Liver (tissue), 3 donors: ENCODE data around the gene NPAS4.

Source experiments
- GABPA ChIP-seq, 2 donors: IDR thresholded peaks in 1 of 2; conservative IDR thresholded peaks in 1 of 2; 2 replicates each; pipeline ENCODE4 v1.6.1; 2016; ENCODE audit warnings: antibody characterized with exemption in 2 of 2, mild to moderate bottlenecking in 1 of 2, moderate library complexity in 1 of 2
- JUND ChIP-seq, 2 donors: IDR thresholded peaks; 2 replicates each; pipeline ENCODE4 v1.6.1; 2016; ENCODE audit warnings: antibody characterized with exemption in 2 of 2
- SP1 ChIP-seq: IDR thresholded peaks from 2 replicates; pipeline ENCODE4 v1.6.1; 2018; ENCODE audit warnings: antibody characterized with exemption, mild to moderate bottlenecking
- TAF1 ChIP-seq: conservative IDR thresholded peaks from 2 replicates; pipeline ENCODE4 v1.6.1; 2016; ENCODE audit warnings: antibody characterized with exemption, mild to moderate bottlenecking
- YY1 ChIP-seq: IDR thresholded peaks from 2 replicates; pipeline ENCODE4 v1.6.1; 2016; ENCODE audit warnings: antibody characterized with exemption, mild to moderate bottlenecking
- TF ChIP-seq, protein P1 (sequence below): IDR thresholded peaks from 2 replicates; pipeline ENCODE4 v1.6.1; 2016; ENCODE audit warnings: antibody characterized with exemption, mild to moderate bottlenecking
- TF ChIP-seq, protein P2 (sequence below): fragments of 150-350 bp; IDR thresholded peaks from 2 replicates; pipeline ENCODE4 v1.5.1; 2017; ENCODE audit warnings: improper control_type of control experiment, low read depth, low read length; ENCODE audit not compliant: missing input control
- TF ChIP-seq, protein P3 (sequence below): IDR thresholded peaks from 2 replicates; pipeline ENCODE4 v1.6.1; 2016; ENCODE audit warnings: antibody characterized with exemption
- donor health status: healthy.
- donor health status: healthy.

DNA sequence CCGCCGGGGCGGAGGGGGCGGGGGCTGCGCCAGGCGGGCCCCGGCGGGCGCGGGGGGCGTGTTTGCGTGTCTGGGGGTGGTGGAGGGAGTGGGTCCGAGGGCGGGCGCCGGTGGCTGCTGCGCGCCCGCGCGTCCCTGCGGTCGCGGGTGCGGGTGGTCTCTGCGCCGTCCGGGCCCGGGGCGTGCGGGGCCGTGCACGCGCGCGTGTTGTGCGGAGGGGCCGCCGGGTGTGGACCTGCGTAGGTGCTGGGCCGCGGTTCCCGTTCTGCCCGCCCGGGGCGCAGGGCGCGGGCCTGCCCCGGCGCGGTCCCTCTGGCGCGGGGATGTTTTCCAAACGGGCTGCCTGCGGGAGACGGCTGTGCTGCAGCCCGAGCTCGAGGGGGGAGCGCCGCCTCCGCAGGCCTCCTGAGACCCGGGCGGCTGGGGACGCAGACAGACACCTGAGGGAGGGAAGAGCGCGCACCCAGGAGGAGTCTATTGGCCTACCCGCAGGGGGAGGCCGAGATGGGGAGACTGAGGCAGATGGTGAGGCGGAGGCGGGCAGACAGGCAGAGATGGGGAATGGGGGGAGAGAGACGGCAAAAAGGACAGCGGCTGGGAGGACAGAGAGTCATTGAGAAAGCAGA is 46.3 kb downstream of the NPAS4 start:
- TF ChIP-seq, protein P1, sequence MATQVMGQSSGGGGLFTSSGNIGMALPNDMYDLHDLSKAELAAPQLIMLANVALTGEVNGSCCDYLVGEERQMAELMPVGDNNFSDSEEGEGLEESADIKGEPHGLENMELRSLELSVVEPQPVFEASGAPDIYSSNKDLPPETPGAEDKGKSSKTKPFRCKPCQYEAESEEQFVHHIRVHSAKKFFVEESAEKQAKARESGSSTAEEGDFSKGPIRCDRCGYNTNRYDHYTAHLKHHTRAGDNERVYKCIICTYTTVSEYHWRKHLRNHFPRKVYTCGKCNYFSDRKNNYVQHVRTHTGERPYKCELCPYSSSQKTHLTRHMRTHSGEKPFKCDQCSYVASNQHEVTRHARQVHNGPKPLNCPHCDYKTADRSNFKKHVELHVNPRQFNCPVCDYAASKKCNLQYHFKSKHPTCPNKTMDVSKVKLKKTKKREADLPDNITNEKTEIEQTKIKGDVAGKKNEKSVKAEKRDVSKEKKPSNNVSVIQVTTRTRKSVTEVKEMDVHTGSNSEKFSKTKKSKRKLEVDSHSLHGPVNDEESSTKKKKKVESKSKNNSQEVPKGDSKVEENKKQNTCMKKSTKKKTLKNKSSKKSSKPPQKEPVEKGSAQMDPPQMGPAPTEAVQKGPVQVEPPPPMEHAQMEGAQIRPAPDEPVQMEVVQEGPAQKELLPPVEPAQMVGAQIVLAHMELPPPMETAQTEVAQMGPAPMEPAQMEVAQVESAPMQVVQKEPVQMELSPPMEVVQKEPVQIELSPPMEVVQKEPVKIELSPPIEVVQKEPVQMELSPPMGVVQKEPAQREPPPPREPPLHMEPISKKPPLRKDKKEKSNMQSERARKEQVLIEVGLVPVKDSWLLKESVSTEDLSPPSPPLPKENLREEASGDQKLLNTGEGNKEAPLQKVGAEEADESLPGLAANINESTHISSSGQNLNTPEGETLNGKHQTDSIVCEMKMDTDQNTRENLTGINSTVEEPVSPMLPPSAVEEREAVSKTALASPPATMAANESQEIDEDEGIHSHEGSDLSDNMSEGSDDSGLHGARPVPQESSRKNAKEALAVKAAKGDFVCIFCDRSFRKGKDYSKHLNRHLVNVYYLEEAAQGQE: no peak
- TF ChIP-seq, protein P2, sequence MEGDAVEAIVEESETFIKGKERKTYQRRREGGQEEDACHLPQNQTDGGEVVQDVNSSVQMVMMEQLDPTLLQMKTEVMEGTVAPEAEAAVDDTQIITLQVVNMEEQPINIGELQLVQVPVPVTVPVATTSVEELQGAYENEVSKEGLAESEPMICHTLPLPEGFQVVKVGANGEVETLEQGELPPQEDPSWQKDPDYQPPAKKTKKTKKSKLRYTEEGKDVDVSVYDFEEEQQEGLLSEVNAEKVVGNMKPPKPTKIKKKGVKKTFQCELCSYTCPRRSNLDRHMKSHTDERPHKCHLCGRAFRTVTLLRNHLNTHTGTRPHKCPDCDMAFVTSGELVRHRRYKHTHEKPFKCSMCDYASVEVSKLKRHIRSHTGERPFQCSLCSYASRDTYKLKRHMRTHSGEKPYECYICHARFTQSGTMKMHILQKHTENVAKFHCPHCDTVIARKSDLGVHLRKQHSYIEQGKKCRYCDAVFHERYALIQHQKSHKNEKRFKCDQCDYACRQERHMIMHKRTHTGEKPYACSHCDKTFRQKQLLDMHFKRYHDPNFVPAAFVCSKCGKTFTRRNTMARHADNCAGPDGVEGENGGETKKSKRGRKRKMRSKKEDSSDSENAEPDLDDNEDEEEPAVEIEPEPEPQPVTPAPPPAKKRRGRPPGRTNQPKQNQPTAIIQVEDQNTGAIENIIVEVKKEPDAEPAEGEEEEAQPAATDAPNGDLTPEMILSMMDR: peak; percentile 36
- TF ChIP-seq, protein P3, sequence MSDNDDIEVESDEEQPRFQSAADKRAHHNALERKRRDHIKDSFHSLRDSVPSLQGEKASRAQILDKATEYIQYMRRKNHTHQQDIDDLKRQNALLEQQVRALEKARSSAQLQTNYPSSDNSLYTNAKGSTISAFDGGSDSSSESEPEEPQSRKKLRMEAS: no peak
- TF ChIP-seq TAF1 (no peak), SP1 (no peak), GABPA (IDR thresholded peaks at IDR 0.05 in 1 of 2, conservative IDR thresholded peaks at IDR 0.05 in 1 of 2) (no peak), JUND (IDR thresholded peaks at IDR 0.05) (no peak), YY1 (no peak)
